K562 (cell line): ENCODE results near the gene MAZ. TPM values are rescaled to one million over a fixed set of nuclear protein-coding genes. Genes with fewer than 3 reads are reported as not detected.

Experiments used
- NCOA2 ChIP-seq, 2 experiments: fragments of 450-650 bp; IDR thresholded peaks; 2 replicates each; pipeline ENCODE4 v1.6.1; 2018; ENCODE audit warnings: mild to moderate bottlenecking in 2 of 2, moderate library complexity in 1 of 2; ENCODE audit not compliant: partially characterized antibody in 2 of 2
- PML ChIP-seq: IDR thresholded peaks from 2 replicates; pipeline ENCODE4 v1.6.1; 2012; ENCODE audit warnings: low read length, inconsistent platforms
- POLR2B ChIP-seq: fragments of 450-650 bp; IDR thresholded peaks from 2 replicates; pipeline ENCODE4 v1.6.1; 2018; ENCODE audit warnings: low read depth; ENCODE audit not compliant: partially characterized antibody
- PRPF4 ChIP-seq: fragments of 200-400 bp; formaldehyde crosslinking; IDR thresholded peaks from one replicate; pipeline ENCODE4 v1.6.1; 2017; ENCODE audit warnings: low read length, low read depth, mild to moderate bottlenecking; ENCODE audit not compliant: insufficient read depth, poor library complexity, severe bottlenecking
- polyA plus RNA-seq, 8 experiments: library from polyadenylated mRNA; depleted of rRNA in 4 of 8; stranded (reverse) in 5 of 8; unstranded in 3 of 8; fragments of >200 nt; fragmentation: Nextera tagmentation in 2 of 8; fragmentation: Illumina TruSeq in 1 of 8; extraction: Ambion mirVana in 2 of 8; extraction: Trizol in 1 of 8; gene quantifications; 2 replicates each; pipeline versions ENCODE4 v1.2.1 to v1.2.3, GENCODE V29; 2011 to 2014; ENCODE audit warnings: inconsistent platforms in 1 of 8, missing spikeins in 1 of 8
- total RNA-seq, 7 experiments: library from RNA; depleted of rRNA in 6 of 7; stranded (reverse); fragments of >200 nt in 6 of 7; fragmentation: Illumina TruSeq in 2 of 7; extraction: Trizol in 2 of 7; gene quantifications; 2 replicates each; pipeline versions ENCODE4 v1.2.1 to v1.2.3, GENCODE V29; 2011 to 2021; ENCODE audit warnings: low replicate concordance in 1 of 7
- TF ChIP-seq, protein P1 (sequence below): sonication (generic); formaldehyde crosslinking; IDR thresholded peaks from 2 replicates; pipeline ENCODE4 v1.8.1; 2023; ENCODE audit warnings: missing genetic modification reagents, mild to moderate bottlenecking, borderline replicate concordance
- TF ChIP-seq, protein P2 (sequence below), 2 experiments: IDR thresholded peaks; 2 replicates each; pipeline ENCODE4 v1.6.1; 2012; ENCODE audit warnings: improper control_type of control experiment in 2 of 2, low read depth in 2 of 2, low read length in 2 of 2, borderline replicate concordance in 1 of 2
- TF ChIP-seq, protein P3 (sequence below): fragments of 200-800 bp; sonication (Bioruptor generic); IDR thresholded peaks from 2 replicates; pipeline ENCODE4 v1.6.1; 2016; ENCODE audit warnings: missing genetic modification characterization, missing compliant biosample characterization

The MAZ gene
- total and polyA plus RNA-seq, 9 of the 15 experiments (the other 6 are each of a cell fraction or from before 2014, with no cell fraction given) = 45.4 to 532 (median 250) TPM

DNA sequence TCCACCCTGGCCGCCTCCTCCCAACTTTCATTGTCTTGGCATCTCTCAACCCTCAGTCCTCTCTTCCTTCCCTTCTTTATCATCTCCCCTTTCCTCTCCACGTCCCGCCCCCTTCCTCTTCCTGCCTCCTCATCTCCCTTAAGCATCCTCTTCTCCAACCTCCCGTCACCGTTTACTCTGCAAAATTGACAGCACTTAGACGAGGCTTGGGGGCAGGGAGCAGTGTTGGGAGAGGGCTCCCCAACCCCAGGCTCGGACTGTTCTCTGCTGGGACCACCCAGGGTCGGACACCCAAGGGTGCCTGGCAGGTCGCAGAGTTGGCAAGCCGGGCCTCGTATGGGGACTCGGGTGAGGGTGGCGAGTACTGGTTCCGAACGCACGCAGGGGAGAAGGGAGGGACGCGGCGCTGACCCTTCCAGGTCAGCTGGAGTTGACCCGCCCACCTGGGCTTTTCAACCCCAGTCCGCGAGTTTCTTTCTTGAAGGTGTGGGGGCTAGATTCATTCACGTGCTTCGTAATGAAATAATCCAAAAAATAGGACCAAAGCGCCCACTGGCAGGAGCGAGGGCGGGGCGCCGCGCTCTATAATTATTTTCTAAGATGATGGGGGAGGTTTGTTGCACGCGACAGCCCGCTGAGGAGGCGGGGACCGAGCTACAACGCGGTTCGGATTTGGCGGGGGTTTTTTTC lies 8.8 kb downstream of the MAZ start (continued):
- no peak for TF ChIP-seq NCOA2 (IDR thresholded peaks at IDR 0.05; ENCODE audit: partially characterized antibody in 2 of 2)
- TF ChIP-seq, protein P1, sequence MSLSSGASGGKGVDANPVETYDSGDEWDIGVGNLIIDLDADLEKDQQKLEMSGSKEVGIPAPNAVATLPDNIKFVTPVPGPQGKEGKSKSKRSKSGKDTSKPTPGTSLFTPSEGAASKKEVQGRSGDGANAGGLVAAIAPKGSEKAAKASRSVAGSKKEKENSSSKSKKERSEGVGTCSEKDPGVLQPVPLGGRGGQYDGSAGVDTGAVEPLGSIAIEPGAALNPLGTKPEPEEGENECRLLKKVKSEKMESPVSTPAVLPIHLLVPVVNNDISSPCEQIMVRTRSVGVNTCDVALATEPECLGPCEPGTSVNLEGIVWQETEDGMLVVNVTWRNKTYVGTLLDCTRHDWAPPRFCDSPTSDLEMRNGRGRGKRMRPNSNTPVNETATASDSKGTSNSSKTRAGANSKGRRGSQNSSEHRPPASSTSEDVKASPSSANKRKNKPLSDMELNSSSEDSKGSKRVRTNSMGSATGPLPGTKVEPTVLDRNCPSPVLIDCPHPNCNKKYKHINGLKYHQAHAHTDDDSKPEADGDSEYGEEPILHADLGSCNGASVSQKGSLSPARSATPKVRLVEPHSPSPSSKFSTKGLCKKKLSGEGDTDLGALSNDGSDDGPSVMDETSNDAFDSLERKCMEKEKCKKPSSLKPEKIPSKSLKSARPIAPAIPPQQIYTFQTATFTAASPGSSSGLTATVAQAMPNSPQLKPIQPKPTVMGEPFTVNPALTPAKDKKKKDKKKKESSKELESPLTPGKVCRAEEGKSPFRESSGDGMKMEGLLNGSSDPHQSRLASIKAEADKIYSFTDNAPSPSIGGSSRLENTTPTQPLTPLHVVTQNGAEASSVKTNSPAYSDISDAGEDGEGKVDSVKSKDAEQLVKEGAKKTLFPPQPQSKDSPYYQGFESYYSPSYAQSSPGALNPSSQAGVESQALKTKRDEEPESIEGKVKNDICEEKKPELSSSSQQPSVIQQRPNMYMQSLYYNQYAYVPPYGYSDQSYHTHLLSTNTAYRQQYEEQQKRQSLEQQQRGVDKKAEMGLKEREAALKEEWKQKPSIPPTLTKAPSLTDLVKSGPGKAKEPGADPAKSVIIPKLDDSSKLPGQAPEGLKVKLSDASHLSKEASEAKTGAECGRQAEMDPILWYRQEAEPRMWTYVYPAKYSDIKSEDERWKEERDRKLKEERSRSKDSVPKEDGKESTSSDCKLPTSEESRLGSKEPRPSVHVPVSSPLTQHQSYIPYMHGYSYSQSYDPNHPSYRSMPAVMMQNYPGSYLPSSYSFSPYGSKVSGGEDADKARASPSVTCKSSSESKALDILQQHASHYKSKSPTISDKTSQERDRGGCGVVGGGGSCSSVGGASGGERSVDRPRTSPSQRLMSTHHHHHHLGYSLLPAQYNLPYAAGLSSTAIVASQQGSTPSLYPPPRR (CRISPR knock-in tag) = no peak
- TF ChIP-seq, protein P2, sequence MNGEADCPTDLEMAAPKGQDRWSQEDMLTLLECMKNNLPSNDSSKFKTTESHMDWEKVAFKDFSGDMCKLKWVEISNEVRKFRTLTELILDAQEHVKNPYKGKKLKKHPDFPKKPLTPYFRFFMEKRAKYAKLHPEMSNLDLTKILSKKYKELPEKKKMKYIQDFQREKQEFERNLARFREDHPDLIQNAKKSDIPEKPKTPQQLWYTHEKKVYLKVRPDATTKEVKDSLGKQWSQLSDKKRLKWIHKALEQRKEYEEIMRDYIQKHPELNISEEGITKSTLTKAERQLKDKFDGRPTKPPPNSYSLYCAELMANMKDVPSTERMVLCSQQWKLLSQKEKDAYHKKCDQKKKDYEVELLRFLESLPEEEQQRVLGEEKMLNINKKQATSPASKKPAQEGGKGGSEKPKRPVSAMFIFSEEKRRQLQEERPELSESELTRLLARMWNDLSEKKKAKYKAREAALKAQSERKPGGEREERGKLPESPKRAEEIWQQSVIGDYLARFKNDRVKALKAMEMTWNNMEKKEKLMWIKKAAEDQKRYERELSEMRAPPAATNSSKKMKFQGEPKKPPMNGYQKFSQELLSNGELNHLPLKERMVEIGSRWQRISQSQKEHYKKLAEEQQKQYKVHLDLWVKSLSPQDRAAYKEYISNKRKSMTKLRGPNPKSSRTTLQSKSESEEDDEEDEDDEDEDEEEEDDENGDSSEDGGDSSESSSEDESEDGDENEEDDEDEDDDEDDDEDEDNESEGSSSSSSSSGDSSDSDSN (IDR thresholded peaks at IDR 0.05; ENCODE audit: borderline replicate concordance in 1 of 2, low read depth in 2 of 2, low read length in 2 of 2) = no peak
- no peak for TF ChIP-seq POLR2B
- TF ChIP-seq PML = no peak
- TF ChIP-seq, protein P3, sequence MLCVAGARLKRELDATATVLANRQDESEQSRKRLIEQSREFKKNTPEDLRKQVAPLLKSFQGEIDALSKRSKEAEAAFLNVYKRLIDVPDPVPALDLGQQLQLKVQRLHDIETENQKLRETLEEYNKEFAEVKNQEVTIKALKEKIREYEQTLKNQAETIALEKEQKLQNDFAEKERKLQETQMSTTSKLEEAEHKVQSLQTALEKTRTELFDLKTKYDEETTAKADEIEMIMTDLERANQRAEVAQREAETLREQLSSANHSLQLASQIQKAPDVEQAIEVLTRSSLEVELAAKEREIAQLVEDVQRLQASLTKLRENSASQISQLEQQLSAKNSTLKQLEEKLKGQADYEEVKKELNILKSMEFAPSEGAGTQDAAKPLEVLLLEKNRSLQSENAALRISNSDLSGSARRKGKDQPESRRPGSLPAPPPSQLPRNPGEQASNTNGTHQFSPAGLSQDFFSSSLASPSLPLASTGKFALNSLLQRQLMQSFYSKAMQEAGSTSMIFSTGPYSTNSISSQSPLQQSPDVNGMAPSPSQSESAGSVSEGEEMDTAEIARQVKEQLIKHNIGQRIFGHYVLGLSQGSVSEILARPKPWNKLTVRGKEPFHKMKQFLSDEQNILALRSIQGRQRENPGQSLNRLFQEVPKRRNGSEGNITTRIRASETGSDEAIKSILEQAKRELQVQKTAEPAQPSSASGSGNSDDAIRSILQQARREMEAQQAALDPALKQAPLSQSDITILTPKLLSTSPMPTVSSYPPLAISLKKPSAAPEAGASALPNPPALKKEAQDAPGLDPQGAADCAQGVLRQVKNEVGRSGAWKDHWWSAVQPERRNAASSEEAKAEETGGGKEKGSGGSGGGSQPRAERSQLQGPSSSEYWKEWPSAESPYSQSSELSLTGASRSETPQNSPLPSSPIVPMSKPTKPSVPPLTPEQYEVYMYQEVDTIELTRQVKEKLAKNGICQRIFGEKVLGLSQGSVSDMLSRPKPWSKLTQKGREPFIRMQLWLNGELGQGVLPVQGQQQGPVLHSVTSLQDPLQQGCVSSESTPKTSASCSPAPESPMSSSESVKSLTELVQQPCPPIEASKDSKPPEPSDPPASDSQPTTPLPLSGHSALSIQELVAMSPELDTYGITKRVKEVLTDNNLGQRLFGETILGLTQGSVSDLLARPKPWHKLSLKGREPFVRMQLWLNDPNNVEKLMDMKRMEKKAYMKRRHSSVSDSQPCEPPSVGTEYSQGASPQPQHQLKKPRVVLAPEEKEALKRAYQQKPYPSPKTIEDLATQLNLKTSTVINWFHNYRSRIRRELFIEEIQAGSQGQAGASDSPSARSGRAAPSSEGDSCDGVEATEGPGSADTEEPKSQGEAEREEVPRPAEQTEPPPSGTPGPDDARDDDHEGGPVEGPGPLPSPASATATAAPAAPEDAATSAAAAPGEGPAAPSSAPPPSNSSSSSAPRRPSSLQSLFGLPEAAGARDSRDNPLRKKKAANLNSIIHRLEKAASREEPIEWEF = no peak
- no peak for TF ChIP-seq PRPF4
